ENCODE data around the gene SIDT2. TPM values are rescaled to one million over a fixed set of nuclear protein-coding genes. Genes with fewer than 3 reads are reported as not detected.
"Not testable (repeated sequence)": the region's sequence is repeated elsewhere in the genome, so short reads cannot be mapped to it uniquely, and the experiment has no call there.

SIDT2 gene
- total RNA-seq, 1 experiment from 2014 or later = 20.3 TPM

- CTCF ChIA-PET = no interaction called here
- no peak for DNase-seq
- no peak for TF ChIP-seq CTCF (conservative IDR thresholded peaks at IDR 0.05)
- TF ChIP-seq EZH2 (IDR thresholded peaks at IDR 0.05; ENCODE audit: low read depth) = no peak
- no TSS peak for BruUV-seq (replicated peaks)
- no peaks in the 10 kb centered on the region for H3K9me2 ChIP-seq (ENCODE audit: insufficient read depth)
- H3K79me2 ChIP-seq (ENCODE audit: low read depth) = no peaks in the 10 kb centered on the region
- H3K4me1 ChIP-seq (replicated peaks; ENCODE audit: insufficient read depth) = no peaks in the 10 kb centered on the region
- H4K20me1 ChIP-seq (ENCODE audit: insufficient read depth) = no peaks in the 10 kb centered on the region
- no peak overlapping the region for H2AFZ ChIP-seq
- POLR2A ChIA-PET (ENCODE audit: unreplicated experiment) = no interaction called here
- no peak overlapping the region for H3K4me3 ChIP-seq
- H3K4me2 ChIP-seq = no peak overlapping the region
- H3K9me3 ChIP-seq (ENCODE audit: insufficient read depth, low read depth) = no peaks in the 10 kb centered on the region
- no peaks in the 10 kb centered on the region for H3K36me3 ChIP-seq (ENCODE audit: low read depth)
- no peaks in the 10 kb centered on the region for H3F3A ChIP-seq (ENCODE audit: insufficient read depth, low read depth)
- intact Hi-C loops (cut with micrococcal nuclease; ENCODE audit: unreplicated experiment) = no loop called here
- H3K27ac ChIP-seq = no peak overlapping the region
- H3K27me3 ChIP-seq (ENCODE audit: insufficient read depth, low read depth) = no peaks in the 10 kb centered on the region
Observed at GRCh38 chr11:117204283-117205080, 25.9 kb downstream of the SIDT2 start.

GRCh38 chr11:117205211-117205818 lies 26.8 kb downstream of the SIDT2 start:
- Histone ChIP-seq H3F3A (ENCODE audit: insufficient read depth, low read depth) (peaks cover 4% of the 10 kb centered on the region; the same call in 1 of the 2 replicates), H3K9me3 (ENCODE audit: insufficient read depth, low read depth) (no peaks in the 10 kb centered on the region), H3K9me2 (ENCODE audit: insufficient read depth) (no peaks in the 10 kb centered on the region), H4K20me1 (ENCODE audit: insufficient read depth) (no peaks in the 10 kb centered on the region), H3K79me2 (ENCODE audit: low read depth) (no peaks in the 10 kb centered on the region), H3K4me2 (no peak overlapping the region), H3K27me3 (ENCODE audit: insufficient read depth, low read depth) (no peaks in the 10 kb centered on the region), H3K4me3 (no peak overlapping the region), H3K36me3 (ENCODE audit: low read depth) (no peaks in the 10 kb centered on the region), H3K4me1 (replicated peaks; ENCODE audit: insufficient read depth) (no peaks in the 10 kb centered on the region), H3K27ac (no peak overlapping the region), H2AFZ (no peak overlapping the region)
- intact Hi-C loops (cut with micrococcal nuclease; ENCODE audit: unreplicated experiment) = no loop called here
- DNase-seq = no peak
- CTCF ChIA-PET = no interaction called here
- no peak for TF ChIP-seq EZH2 (IDR thresholded peaks at IDR 0.05; ENCODE audit: low read depth)
- no peak for TF ChIP-seq CTCF (conservative IDR thresholded peaks at IDR 0.05)
- BruUV-seq (replicated peaks) = no TSS peak
- POLR2A ChIA-PET (ENCODE audit: unreplicated experiment) = no interaction called here

- CTCF ChIA-PET; H3K9me2 ChIP-seq (ENCODE audit: insufficient read depth); DNase-seq; H3K27me3 ChIP-seq (ENCODE audit: insufficient read depth, low read depth); H3K27ac ChIP-seq; H3K4me2 ChIP-seq; H3K9me3 ChIP-seq (ENCODE audit: insufficient read depth, low read depth); intact Hi-C loops (cut with micrococcal nuclease; ENCODE audit: unreplicated experiment); H4K20me1 ChIP-seq (ENCODE audit: insufficient read depth); H3K4me1 ChIP-seq (replicated peaks; ENCODE audit: insufficient read depth); H3F3A ChIP-seq (ENCODE audit: insufficient read depth, low read depth); H2AFZ ChIP-seq; POLR2A ChIA-PET (ENCODE audit: unreplicated experiment); H3K79me2 ChIP-seq (ENCODE audit: low read depth); H3K36me3 ChIP-seq (ENCODE audit: low read depth); H3K4me3 ChIP-seq: not testable (repeated sequence)
- TSS peak; percentile 79 for BruUV-seq (replicated peaks)
Observed at GRCh38 chr11:117206111-117206510, 27.6 kb downstream of the SIDT2 start.

GRCh38 chr11:117206859-117207258 lies 28.3 kb downstream of the SIDT2 start:
- H3K9me3 ChIP-seq (ENCODE audit: insufficient read depth, low read depth); H3K79me2 ChIP-seq (ENCODE audit: low read depth); H4K20me1 ChIP-seq (ENCODE audit: insufficient read depth); H3K27ac ChIP-seq; H3K4me2 ChIP-seq; CTCF ChIA-PET; H2AFZ ChIP-seq; H3F3A ChIP-seq (ENCODE audit: insufficient read depth, low read depth); H3K9me2 ChIP-seq (ENCODE audit: insufficient read depth); H3K4me3 ChIP-seq; BruUV-seq (replicated peaks); H3K36me3 ChIP-seq (ENCODE audit: low read depth); H3K27me3 ChIP-seq (ENCODE audit: insufficient read depth, low read depth); H3K4me1 ChIP-seq (replicated peaks; ENCODE audit: insufficient read depth); intact Hi-C loops (cut with micrococcal nuclease; ENCODE audit: unreplicated experiment); POLR2A ChIA-PET (ENCODE audit: unreplicated experiment): not testable (repeated sequence)
- DNase-seq = peak in 1 of 2 experiments; percentile 52

GRCh38 chr11:117207481-117207880 lies 28.9 kb downstream of the SIDT2 start:
- H3K4me2 ChIP-seq; H3K27ac ChIP-seq; intact Hi-C loops (cut with micrococcal nuclease; ENCODE audit: unreplicated experiment); DNase-seq; H3K9me2 ChIP-seq (ENCODE audit: insufficient read depth); H2AFZ ChIP-seq; POLR2A ChIA-PET (ENCODE audit: unreplicated experiment); H3F3A ChIP-seq (ENCODE audit: insufficient read depth, low read depth); H3K36me3 ChIP-seq (ENCODE audit: low read depth); H3K27me3 ChIP-seq (ENCODE audit: insufficient read depth, low read depth); CTCF ChIA-PET; BruUV-seq (replicated peaks); H3K79me2 ChIP-seq (ENCODE audit: low read depth); H3K4me3 ChIP-seq; H3K4me1 ChIP-seq (replicated peaks; ENCODE audit: insufficient read depth); H3K9me3 ChIP-seq (ENCODE audit: insufficient read depth, low read depth); H4K20me1 ChIP-seq (ENCODE audit: insufficient read depth): not testable (repeated sequence)

- H3K9me3 ChIP-seq (ENCODE audit: insufficient read depth, low read depth); BruUV-seq (replicated peaks); POLR2A ChIA-PET (ENCODE audit: unreplicated experiment); H4K20me1 ChIP-seq (ENCODE audit: insufficient read depth); H3K4me1 ChIP-seq (replicated peaks; ENCODE audit: insufficient read depth); CTCF ChIA-PET; H3K27ac ChIP-seq; H3K36me3 ChIP-seq (ENCODE audit: low read depth); H3K4me2 ChIP-seq; H3K79me2 ChIP-seq (ENCODE audit: low read depth); H2AFZ ChIP-seq; H3K9me2 ChIP-seq (ENCODE audit: insufficient read depth); DNase-seq; H3F3A ChIP-seq (ENCODE audit: insufficient read depth, low read depth); H3K27me3 ChIP-seq (ENCODE audit: insufficient read depth, low read depth); H3K4me3 ChIP-seq; intact Hi-C loops (cut with micrococcal nuclease; ENCODE audit: unreplicated experiment): not testable (repeated sequence)
Observed at GRCh38 chr11:117208710-117209109, 30.2 kb downstream of the SIDT2 start.
